KOPT-K1 (cell line): ENCODE data around the gene PHIP.

Source experiments
- H3K27ac ChIP-seq: fragments of 200-600 bp; sonication (generic); 2 replicates; pipeline ENCODE4 v1.5.1; 2016; ENCODE audit warnings: antibody characterized with exemption, mild to moderate bottlenecking, low read depth, low read length; ENCODE audit not compliant: poor library complexity, severe bottlenecking
- H3K36me3 ChIP-seq: fragments of 200-600 bp; sonication (generic); 2 replicates; pipeline ENCODE4 v1.5.1; 2017; ENCODE audit warnings: antibody characterized with exemption, mild to moderate bottlenecking, low read length, moderate library complexity; ENCODE audit not compliant: insufficient read depth
- H3K9me3 ChIP-seq: fragments of 200-600 bp; sonication (generic); 2 replicates; pipeline ENCODE4 v1.5.1; 2017; ENCODE audit warnings: antibody characterized with exemption, low read length, mild to moderate bottlenecking; ENCODE audit not compliant: insufficient read depth, poor library complexity, severe bottlenecking

The PHIP gene

GRCh38 chr6:79047072-79047471 is 31.0 kb downstream of the PHIP start:
- Histone ChIP-seq H3K27ac (no peak overlapping the region), H3K9me3 (no peaks in the 10 kb centered on the region), H3K36me3 (peaks cover 67% of the 10 kb centered on the region)

GRCh38 chr6:79045966-79046365 is 32.1 kb downstream of the PHIP start:
- Histone ChIP-seq H3K9me3 (no peaks in the 10 kb centered on the region), H3K36me3 (peaks cover 67% of the 10 kb centered on the region)

GRCh38 chr6:79042799-79043126 is 35.3 kb downstream of the PHIP start:
- Histone ChIP-seq H3K9me3 (no peaks in the 10 kb centered on the region), H3K36me3 (peaks cover 68% of the 10 kb centered on the region), H3K27ac (no peak overlapping the region)

More at GRCh38 chr6:79045966-79046365, 32.1 kb downstream of the PHIP start:
- no peak overlapping the region for H3K27ac ChIP-seq

GRCh38 chr6:79042088-79042798 is 35.8 kb downstream of the PHIP start:
- no peaks in the 10 kb centered on the region for H3K9me3 ChIP-seq
- peaks cover 73% of the 10 kb centered on the region for H3K36me3 ChIP-seq
- no peak overlapping the region for H3K27ac ChIP-seq

GRCh38 chr6:79040083-79040482 is 38.0 kb downstream of the PHIP start:
- Histone ChIP-seq H3K9me3 (no peaks in the 10 kb centered on the region), H3K27ac (no peak overlapping the region), H3K36me3 (peaks cover 83% of the 10 kb centered on the region)

DNA sequence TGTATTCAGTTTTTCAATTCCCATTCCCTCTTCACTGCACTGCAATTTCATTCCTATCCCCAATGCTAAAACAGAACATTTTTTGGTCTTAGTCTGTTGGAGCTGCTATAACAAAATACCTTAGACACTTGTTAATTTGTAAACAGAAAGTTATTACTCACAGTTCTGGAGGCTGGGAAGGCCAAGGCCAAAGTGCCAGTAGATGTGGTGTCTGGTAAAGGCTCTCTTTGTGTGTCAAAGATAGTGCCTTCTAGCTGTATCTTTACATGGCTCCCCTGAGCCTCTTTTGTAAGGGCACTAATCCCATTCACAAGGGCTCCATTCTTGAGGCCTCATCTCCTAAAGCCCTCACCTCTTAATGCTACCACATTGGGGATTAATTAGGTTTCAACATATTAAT is 40.0 kb downstream of the PHIP start:
- Histone ChIP-seq H3K27ac (no peak overlapping the region), H3K9me3 (no peaks in the 10 kb centered on the region), H3K36me3 (peaks cover 92% of the 10 kb centered on the region)

GRCh38 chr6:79034865-79035264 is 43.2 kb downstream of the PHIP start:
- H3K36me3 ChIP-seq = peaks cover 88% of the 10 kb centered on the region
- H3K27ac ChIP-seq = no peak overlapping the region
- H3K9me3 ChIP-seq = no peaks in the 10 kb centered on the region

DNA sequence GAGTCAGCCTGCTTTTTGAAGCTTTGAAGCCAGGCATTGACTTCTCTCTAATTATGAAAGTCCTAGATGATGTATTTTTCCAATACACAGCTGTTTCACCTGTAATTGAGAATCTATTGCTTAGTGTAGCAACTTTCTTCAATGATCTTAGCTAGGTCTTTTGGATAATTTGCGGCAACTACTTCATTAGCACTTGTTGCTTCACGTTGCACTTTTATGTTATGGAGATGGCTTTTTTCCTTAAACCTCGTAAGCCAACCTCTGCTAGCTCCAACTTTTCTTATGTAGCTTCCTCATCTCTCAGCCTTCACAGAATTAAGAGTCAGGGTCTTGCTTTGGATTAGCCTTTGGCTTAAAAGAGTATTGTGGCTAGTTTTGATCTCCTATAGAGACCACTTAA is 44.8 kb downstream of the PHIP start:
- H3K36me3 ChIP-seq = peaks cover 87% of the 10 kb centered on the region
- no peak overlapping the region for H3K27ac ChIP-seq
- no peaks in the 10 kb centered on the region for H3K9me3 ChIP-seq

DNA sequence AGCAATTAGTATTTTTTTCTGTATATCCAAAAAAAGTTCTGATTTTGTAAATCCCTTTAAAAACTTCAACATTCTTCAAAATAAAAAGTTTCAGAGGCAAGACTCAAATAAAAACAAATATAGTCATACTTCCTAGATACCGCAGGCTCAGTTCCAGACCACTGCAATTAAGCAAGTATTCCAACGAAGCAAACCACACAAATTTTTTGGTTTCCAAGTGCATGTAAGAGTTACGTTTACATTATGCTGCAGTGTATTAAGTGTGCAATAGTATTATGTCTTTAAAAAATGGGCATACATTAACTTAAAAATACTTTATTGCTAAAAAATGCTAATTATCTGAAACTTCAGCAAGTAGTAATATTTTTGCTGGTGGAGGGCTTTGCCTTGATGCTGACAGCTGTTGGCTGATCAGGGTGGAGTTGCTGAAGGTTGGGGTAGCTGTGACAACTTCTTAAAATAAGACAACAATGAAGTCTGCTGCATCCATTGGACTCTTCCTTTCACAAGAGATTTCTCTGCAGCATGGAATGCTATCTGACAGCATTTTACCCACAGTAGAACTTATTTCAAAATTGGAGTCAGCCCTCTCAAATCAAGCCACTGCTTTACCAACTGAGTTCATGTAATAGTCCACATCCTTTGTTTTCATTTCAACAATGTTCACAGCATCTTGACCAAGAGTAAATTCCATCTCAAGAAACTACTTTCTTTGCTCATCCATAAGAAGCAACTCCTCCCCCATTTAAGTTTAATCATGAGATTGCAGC is 46.0 kb downstream of the PHIP start:
- peaks cover 86% of the 10 kb centered on the region for H3K36me3 ChIP-seq
- H3K27ac ChIP-seq = no peak overlapping the region
- no peaks in the 10 kb centered on the region for H3K9me3 ChIP-seq

- peaks cover 85% of the 10 kb centered on the region for H3K36me3 ChIP-seq
- no peaks in the 10 kb centered on the region for H3K9me3 ChIP-seq
- no peak overlapping the region for H3K27ac ChIP-seq
These were observed 47.5 kb downstream of the PHIP start for GRCh38 chr6:79030511-79030910.

GRCh38 chr6:79030023-79030422 is 48.0 kb downstream of the PHIP start:
- Histone ChIP-seq H3K36me3 (peaks cover 85% of the 10 kb centered on the region), H3K9me3 (no peaks in the 10 kb centered on the region), H3K27ac (no peak overlapping the region)

DNA sequence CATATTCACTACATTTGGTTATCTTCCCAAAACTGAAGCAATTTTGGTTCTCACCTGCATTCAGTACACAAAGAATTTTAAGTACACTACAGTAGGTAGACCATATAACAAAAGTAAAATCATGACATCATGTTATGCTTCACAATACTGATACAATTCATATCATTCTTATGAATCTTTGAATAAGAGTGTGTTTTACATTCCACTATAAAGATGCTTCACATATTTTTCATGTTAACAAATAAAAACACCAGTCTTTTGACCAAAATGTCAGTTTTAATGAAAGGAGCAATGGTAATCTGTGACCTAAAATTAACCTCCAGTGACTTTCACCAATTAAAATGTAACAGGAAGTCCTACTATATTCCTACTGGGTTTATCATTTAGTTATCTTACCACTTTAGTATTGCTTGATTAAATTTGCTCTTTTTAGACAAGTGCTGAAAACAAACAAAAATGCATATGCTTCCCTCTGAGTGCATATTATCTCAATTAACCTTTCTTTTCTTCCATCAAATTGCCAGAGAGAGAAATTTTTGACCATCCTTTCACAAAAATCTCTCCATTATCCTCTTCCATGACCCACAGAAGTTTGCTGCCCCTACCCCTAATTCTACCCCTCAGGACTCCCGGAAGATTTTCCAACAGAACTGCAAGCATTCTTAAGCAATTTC is 49.3 kb downstream of the PHIP start:
- H3K9me3 ChIP-seq = no peaks in the 10 kb centered on the region
- no peak overlapping the region for H3K27ac ChIP-seq
- peaks cover 85% of the 10 kb centered on the region for H3K36me3 ChIP-seq

- H3K27ac ChIP-seq = no peak overlapping the region
- peaks cover 92% of the 10 kb centered on the region for H3K36me3 ChIP-seq
- no peaks in the 10 kb centered on the region for H3K9me3 ChIP-seq
These were observed 66.1 kb downstream of the PHIP start for GRCh38 chr6:79011940-79012339.

GRCh38 chr6:79010422-79010821 is 67.6 kb downstream of the PHIP start:
- no peak overlapping the region for H3K27ac ChIP-seq
- H3K36me3 ChIP-seq = peaks cover 91% of the 10 kb centered on the region
- H3K9me3 ChIP-seq = no peaks in the 10 kb centered on the region

GRCh38 chr6:79009819-79010218 is 68.2 kb downstream of the PHIP start:
- H3K9me3 ChIP-seq = no peaks in the 10 kb centered on the region
- peaks cover 91% of the 10 kb centered on the region for H3K36me3 ChIP-seq
- no peak overlapping the region for H3K27ac ChIP-seq
